ENCODE data around the gene HIVEP2. TPM values are rescaled to one million over a fixed set of nuclear protein-coding genes. Genes with fewer than 3 reads are reported as not detected.
"Not testable (repeated sequence)": the region's sequence is repeated elsewhere in the genome, so short reads cannot be mapped to it uniquely, and the experiment has no call there.

The HIVEP2 gene
- 3.0 and 4.1 TPM in 2 replicates for polyA plus RNA-seq (2014; cell fraction: cytosol; rRNA removed)
- 5.3 and 6.3 TPM in 2 replicates for polyA plus RNA-seq (2014; cell fraction: nucleus; rRNA removed)

GRCh38 chr6:142945049-142945445 lies at the start of gene HIVEP2:
TSS of gene HIVEP2 (minus strand) at chr6:142945176. CDS start at chr6:142774738, 170,438 bp downstream.
- peak; percentile 72 for DNase-seq (ENCODE audit: low spot score)

- peak; percentile 20 for DNase-seq (ENCODE audit: low spot score)
Measured at GRCh38 chr6:142993977-142994376, 49.0 kb upstream of the HIVEP2 start.

- no peak for DNase-seq (ENCODE audit: low spot score)
Measured at GRCh38 chr6:142987490-142987889, 42.5 kb upstream of the HIVEP2 start.

- DNase-seq (ENCODE audit: low spot score) = no peak
Measured at GRCh38 chr6:142985281-142985680, 40.3 kb upstream of the HIVEP2 start.

GRCh38 chr6:142984386-142984785 lies 39.4 kb upstream of the HIVEP2 start:
- no peak for DNase-seq (ENCODE audit: low spot score)

GRCh38 chr6:142975365-142975764 lies 30.4 kb upstream of the HIVEP2 start:
- DNase-seq (ENCODE audit: low spot score) = no peak

GRCh38 chr6:142970941-142971340 lies 26.0 kb upstream of the HIVEP2 start:
- DNase-seq (ENCODE audit: low spot score) = not testable (repeated sequence)

GRCh38 chr6:142968601-142969000 lies 23.6 kb upstream of the HIVEP2 start:
- no peak for DNase-seq (ENCODE audit: low spot score)

- no peak for DNase-seq (ENCODE audit: low spot score)
Measured at GRCh38 chr6:142966294-142966693, 21.3 kb upstream of the HIVEP2 start.

GRCh38 chr6:142965164-142965563 lies 20.2 kb upstream of the HIVEP2 start:
- no peak for DNase-seq (ENCODE audit: low spot score)

- DNase-seq (ENCODE audit: low spot score) = no peak
Measured at GRCh38 chr6:142960098-142960497, 15.1 kb upstream of the HIVEP2 start.

- DNase-seq (ENCODE audit: low spot score) = no peak
Measured at GRCh38 chr6:142958343-142958742, 13.4 kb upstream of the HIVEP2 start.

GRCh38 chr6:142956726-142957125 lies 11.8 kb upstream of the HIVEP2 start:
- DNase-seq (ENCODE audit: low spot score) = no peak

GRCh38 chr6:142954844-142955243 lies 9.9 kb upstream of the HIVEP2 start:
- no peak for DNase-seq (ENCODE audit: low spot score)

GRCh38 chr6:142953373-142954273 lies 8.6 kb upstream of the HIVEP2 start:
- no peak for DNase-seq (ENCODE audit: low spot score)

- no peak for DNase-seq (ENCODE audit: low spot score)
Measured at GRCh38 chr6:142952614-142953013, 7.6 kb upstream of the HIVEP2 start.

GRCh38 chr6:142950291-142950690 lies 5.3 kb upstream of the HIVEP2 start:
- no peak for DNase-seq (ENCODE audit: low spot score)

- peak; percentile 3 for DNase-seq (ENCODE audit: low spot score)
Measured at GRCh38 chr6:142947714-142948480, 2.9 kb upstream of the HIVEP2 start.

- DNase-seq (ENCODE audit: low spot score) = peak; percentile 57
Measured at GRCh38 chr6:142946924-142947713, 2.1 kb upstream of the HIVEP2 start.

- DNase-seq (ENCODE audit: low spot score) = peak; percentile 95
Measured at GRCh38 chr6:142946181-142946923, 1.4 kb upstream of the HIVEP2 start.

All from SK-N-DZ (cell line).